Right lobe of liver (tissue), 4 donors: ENCODE measurements around the gene FAM32A.

Experiments used
- POLR2A ChIP-seq: fragments of 450-650 bp; IDR thresholded peaks from one replicate; pipeline ENCODE4 v1.6.1; 2017; ENCODE audit warnings: antibody characterized with exemption, mild to moderate bottlenecking
- TF ChIP-seq, protein P1 (sequence below), 4 donors: fragments of 200-600 bp in 3 of 4; fragments of 450-650 bp in 1 of 4; IDR thresholded peaks; one replicate each; pipeline versions ENCODE4 v1.5.1 to v1.8.0; 2016 to 2022; ENCODE audit warnings: antibody characterized with exemption in 4 of 4, mild to moderate bottlenecking in 2 of 4
- donor health status: DM: no; HTN: no; CAD: no.
- donor health status: DM: no; HTN: no; CAD: no.
- donor health status: DM: no; HTN: yes; CAD: no.

DNA sequence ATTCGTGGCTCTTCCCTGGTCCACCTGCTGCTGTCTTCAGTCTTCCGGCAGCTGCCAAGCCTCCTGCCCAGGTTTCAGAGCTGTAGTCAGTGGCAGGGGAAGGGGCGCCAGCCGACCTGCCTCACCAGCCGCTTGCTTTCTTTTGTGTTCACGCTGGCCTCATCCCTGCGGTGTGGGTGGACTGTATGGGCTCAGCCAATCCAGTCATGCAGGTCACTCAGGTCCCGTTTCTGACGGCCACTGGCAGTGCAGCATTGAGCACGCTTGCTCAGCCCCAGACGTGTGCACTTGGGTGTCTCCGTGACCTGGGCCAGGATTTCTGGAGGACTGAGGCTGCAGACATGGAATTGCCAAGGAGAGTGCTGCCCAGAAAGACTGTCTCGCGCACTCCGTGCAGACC lies 38.5 kb downstream of the FAM32A start:
- TF ChIP-seq, protein P1, sequence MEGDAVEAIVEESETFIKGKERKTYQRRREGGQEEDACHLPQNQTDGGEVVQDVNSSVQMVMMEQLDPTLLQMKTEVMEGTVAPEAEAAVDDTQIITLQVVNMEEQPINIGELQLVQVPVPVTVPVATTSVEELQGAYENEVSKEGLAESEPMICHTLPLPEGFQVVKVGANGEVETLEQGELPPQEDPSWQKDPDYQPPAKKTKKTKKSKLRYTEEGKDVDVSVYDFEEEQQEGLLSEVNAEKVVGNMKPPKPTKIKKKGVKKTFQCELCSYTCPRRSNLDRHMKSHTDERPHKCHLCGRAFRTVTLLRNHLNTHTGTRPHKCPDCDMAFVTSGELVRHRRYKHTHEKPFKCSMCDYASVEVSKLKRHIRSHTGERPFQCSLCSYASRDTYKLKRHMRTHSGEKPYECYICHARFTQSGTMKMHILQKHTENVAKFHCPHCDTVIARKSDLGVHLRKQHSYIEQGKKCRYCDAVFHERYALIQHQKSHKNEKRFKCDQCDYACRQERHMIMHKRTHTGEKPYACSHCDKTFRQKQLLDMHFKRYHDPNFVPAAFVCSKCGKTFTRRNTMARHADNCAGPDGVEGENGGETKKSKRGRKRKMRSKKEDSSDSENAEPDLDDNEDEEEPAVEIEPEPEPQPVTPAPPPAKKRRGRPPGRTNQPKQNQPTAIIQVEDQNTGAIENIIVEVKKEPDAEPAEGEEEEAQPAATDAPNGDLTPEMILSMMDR (IDR thresholded peaks at IDR 0.05) = no peak
- no peak for TF ChIP-seq POLR2A
